Gastrocnemius medialis (tissue), 4 donors: ENCODE data around the gene PLA2G15. TPM values are rescaled to one million over a fixed set of nuclear protein-coding genes. Genes with fewer than 3 reads are reported as not detected.
"Not testable (repeated sequence)": the region's sequence is repeated elsewhere in the genome, so short reads cannot be mapped to it uniquely, and the experiment has no call there.

Experiments
- ATAC-seq, 2 donors: fragments of 150-250 bp; one replicate each; pipeline ENCODE4 v1.9.1; 2016
- DNase-seq, 2 donors: peaks; one replicate each; pipeline ENCODE4 v3.0.0-alpha.2; 2019
- H3K27ac ChIP-seq, 4 donors: fragments of 200-600 bp; sonication (generic); 1 replicate in 1 of 4; 2 replicates in 3 of 4; pipeline ENCODE4 v1.5.1; 2016 to 2018; ENCODE audit warnings: mild to moderate bottlenecking in 2 of 4, moderate library complexity in 1 of 4
- H3K27me3 ChIP-seq, 3 donors: fragments of 200-600 bp; sonication (generic) in 2 of 3; 1 replicate in 1 of 3; 2 replicates in 2 of 3; pipeline versions ENCODE4 v1.5.1 to v1.6.0; 2016 to 2019; ENCODE audit warnings: mild to moderate bottlenecking in 1 of 3, moderate library complexity in 1 of 3
- H3K36me3 ChIP-seq, 2 donors: fragments of 200-600 bp; sonication (generic) in 1 of 2; one replicate each; pipeline ENCODE4 v1.5.1; 2017 to 2018
- H3K4me1 ChIP-seq, 2 donors: fragments of 200-600 bp; sonication (generic) in 1 of 2; one replicate each; pipeline ENCODE4 v1.5.1; 2016 to 2017; ENCODE audit warnings: mild to moderate bottlenecking in 2 of 2
- H3K4me3 ChIP-seq, 4 donors: fragments of 200-600 bp; sonication (generic) in 3 of 4; 1 replicate in 1 of 4; 2 replicates in 3 of 4; pipeline ENCODE4 v1.5.1; 2016 to 2019; ENCODE audit warnings: mild to moderate bottlenecking in 2 of 4
- H3K9me3 ChIP-seq, 3 donors: fragments of 200-600 bp; sonication (generic) in 2 of 3; 1 replicate in 1 of 3; 2 replicates in 2 of 3; pipeline ENCODE4 v1.5.1; 2016 to 2019
- POLR2A ChIP-seq, 2 donors: fragments of 450-650 bp; IDR thresholded peaks; one replicate each; pipeline ENCODE4 v1.6.1; 2017; ENCODE audit warnings: antibody characterized with exemption in 2 of 2, mild to moderate bottlenecking in 2 of 2, moderate library complexity in 2 of 2
- in situ Hi-C, 4 donors: fragments of 200-750 bp; cut with MboI; loops; one replicate each; pipeline versions ENCODE4 v1.15.0 to v1.8.0; 2017; ENCODE audit warnings: low sequenced_read_pairs in 4 of 4
- intact Hi-C: fragments of 100-400 bp; cut with DNase I; formaldehyde crosslinking; loops from one replicate; pipeline ENCODE4 v1.15.1; 2023; ENCODE audit warnings: low total_unique reads
- total RNA-seq, 4 donors: library from RNA; depleted of rRNA; stranded (reverse); fragments of >200 nt; gene quantifications; one replicate each; pipeline versions ENCODE4 v1.1.0 to v1.2.3, GENCODE V29; 2016
- TF ChIP-seq, protein P1 (sequence below), 5 experiments: fragments of 450-650 bp in 3 of 5; fragments of 200-600 bp in 2 of 5; sonication (generic) in 2 of 5; IDR thresholded peaks in 4 of 5; conservative IDR thresholded peaks in 1 of 5; 1 replicate in 4 of 5; 2 replicates in 1 of 5; pipeline ENCODE4 v1.5.1; 2016 to 2019; ENCODE audit warnings: antibody characterized with exemption in 5 of 5, mild to moderate bottlenecking in 3 of 5, moderate library complexity in 3 of 5

PLA2G15 gene
- total RNA-seq, 4 donors from 2014 or later: 67.8 to 91.3 (median 84.8) TPM

DNA sequence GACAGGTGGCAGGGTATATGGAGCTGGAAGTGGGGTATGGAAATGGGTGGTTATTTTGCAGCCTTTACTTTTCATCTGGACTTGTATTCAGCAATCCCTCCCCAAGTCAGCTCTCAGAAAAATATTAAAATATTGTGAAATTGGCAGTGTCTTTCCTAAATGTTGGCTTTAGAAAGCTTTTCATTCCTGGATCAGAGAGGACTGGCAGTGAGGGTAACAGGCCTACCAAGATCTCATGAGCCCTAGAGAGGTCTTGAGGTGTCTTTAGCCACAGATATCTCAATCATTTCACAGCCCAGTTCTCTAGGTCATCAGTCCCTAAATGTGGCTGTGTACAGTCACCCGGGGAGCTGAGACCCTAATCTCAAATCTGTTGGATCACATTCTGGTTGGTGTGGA is 43.1 kb downstream of the PLA2G15 start:
- in situ Hi-C loops: no loop called here

DNA sequence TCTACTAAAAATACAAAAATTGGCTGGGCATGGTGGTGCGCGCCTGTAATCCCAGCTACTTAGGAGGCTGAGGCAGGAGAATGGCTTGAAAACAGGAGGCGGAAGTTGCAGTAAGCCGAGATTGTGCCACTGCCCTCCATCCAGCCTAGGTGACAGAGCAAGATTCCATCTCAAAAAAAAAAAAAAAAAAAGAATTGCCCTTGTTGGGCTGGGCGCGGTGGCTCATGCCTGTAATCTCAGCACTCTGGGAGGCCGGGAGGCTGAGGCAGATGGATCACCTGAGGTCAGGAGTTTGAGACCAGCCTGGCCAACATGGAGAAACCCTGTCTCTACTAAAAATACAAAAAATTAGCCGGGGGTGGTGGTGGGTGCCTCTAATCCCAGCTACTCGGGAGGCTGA is 43.6 kb downstream of the PLA2G15 start:
- DNase-seq, H3K4me3 ChIP-seq, ATAC-seq, in situ Hi-C loops, H3K9me3 ChIP-seq, H3K27me3 ChIP-seq: not testable (repeated sequence)
- peak overlapping the region; percentile 86 to 99 (median 95) for H3K27ac ChIP-seq
- intact Hi-C loops: loop anchor here (1.0 kb wide), 1 partner anchor 22 kb away; the partner anchor contains the start of gene SLC7A6OS
- peaks cover 68 to 72% of the 10 kb centered on the region in 2 donors for H3K4me1 ChIP-seq
- peaks cover 0 to 63% of the 10 kb centered on the region in 2 donors for H3K36me3 ChIP-seq

More for the DNA sequence above, 43.1 kb downstream of the PLA2G15 start:
- peak in 1 of 2 donors; percentile 54 for TF ChIP-seq POLR2A (IDR thresholded peaks at IDR 0.05)
- TF ChIP-seq, protein P1, sequence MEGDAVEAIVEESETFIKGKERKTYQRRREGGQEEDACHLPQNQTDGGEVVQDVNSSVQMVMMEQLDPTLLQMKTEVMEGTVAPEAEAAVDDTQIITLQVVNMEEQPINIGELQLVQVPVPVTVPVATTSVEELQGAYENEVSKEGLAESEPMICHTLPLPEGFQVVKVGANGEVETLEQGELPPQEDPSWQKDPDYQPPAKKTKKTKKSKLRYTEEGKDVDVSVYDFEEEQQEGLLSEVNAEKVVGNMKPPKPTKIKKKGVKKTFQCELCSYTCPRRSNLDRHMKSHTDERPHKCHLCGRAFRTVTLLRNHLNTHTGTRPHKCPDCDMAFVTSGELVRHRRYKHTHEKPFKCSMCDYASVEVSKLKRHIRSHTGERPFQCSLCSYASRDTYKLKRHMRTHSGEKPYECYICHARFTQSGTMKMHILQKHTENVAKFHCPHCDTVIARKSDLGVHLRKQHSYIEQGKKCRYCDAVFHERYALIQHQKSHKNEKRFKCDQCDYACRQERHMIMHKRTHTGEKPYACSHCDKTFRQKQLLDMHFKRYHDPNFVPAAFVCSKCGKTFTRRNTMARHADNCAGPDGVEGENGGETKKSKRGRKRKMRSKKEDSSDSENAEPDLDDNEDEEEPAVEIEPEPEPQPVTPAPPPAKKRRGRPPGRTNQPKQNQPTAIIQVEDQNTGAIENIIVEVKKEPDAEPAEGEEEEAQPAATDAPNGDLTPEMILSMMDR (IDR thresholded peaks at IDR 0.05 in 4 of 5, conservative IDR thresholded peaks at IDR 0.05 in 1 of 5): peak in 1 of 5 experiments; percentile 1
- Histone ChIP-seq H3K4me3 (no peak overlapping the region), H3K27me3 (no peaks in the 10 kb centered on the region), H3K27ac (peak overlapping the region; percentile 86 to 99 (median 95)), H3K36me3 (peaks cover 0 to 58% of the 10 kb centered on the region in 2 donors), H3K4me1 (peaks cover 73 to 76% of the 10 kb centered on the region in 2 donors), H3K9me3 (no peaks in the 10 kb centered on the region)
- ATAC-seq: peak in 1 of 2 donors; percentile 0
- intact Hi-C loops: loop anchor here (1.0 kb wide), 1 partner anchor 22 kb away; the partner anchor contains the start of gene SLC7A6OS
- DNase-seq: no peak

DNA sequence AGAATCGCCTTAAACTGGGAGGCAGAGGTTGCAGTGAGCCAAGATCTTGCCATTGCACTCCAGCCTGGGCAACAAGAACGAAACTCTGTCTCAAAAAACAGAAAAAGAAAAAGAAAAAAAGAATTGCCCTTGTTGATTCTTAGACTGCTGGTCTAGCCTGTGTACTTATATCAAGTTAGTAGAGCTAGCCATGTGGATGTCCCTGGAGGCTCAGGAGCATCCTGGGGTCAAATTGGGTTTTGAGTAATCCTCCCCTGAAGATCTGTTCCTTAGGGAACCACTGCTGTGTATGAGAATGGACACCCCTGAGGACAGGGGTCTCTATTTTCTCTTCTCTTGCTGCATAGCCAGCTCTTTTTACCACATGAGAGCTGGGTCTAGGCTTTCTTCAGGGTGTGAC is 44.0 kb downstream of the PLA2G15 start:
- H3K36me3 ChIP-seq: peaks cover 0 to 67% of the 10 kb centered on the region in 2 donors
- intact Hi-C loops: no loop called here
- peaks cover 66 to 69% of the 10 kb centered on the region in 2 donors for H3K4me1 ChIP-seq
- DNase-seq: no peak
- TF ChIP-seq, protein P1 (IDR thresholded peaks at IDR 0.05 in 4 of 5, conservative IDR thresholded peaks at IDR 0.05 in 1 of 5): no peak
- TF ChIP-seq POLR2A (IDR thresholded peaks at IDR 0.05): no peak
- H3K9me3 ChIP-seq: no peaks in the 10 kb centered on the region
- H3K4me3 ChIP-seq: no peak overlapping the region
- peak overlapping the region; percentile 86 to 99 (median 95) for H3K27ac ChIP-seq
- no peak for ATAC-seq
- no peaks in the 10 kb centered on the region for H3K27me3 ChIP-seq
- in situ Hi-C loops: no loop called here

DNA sequence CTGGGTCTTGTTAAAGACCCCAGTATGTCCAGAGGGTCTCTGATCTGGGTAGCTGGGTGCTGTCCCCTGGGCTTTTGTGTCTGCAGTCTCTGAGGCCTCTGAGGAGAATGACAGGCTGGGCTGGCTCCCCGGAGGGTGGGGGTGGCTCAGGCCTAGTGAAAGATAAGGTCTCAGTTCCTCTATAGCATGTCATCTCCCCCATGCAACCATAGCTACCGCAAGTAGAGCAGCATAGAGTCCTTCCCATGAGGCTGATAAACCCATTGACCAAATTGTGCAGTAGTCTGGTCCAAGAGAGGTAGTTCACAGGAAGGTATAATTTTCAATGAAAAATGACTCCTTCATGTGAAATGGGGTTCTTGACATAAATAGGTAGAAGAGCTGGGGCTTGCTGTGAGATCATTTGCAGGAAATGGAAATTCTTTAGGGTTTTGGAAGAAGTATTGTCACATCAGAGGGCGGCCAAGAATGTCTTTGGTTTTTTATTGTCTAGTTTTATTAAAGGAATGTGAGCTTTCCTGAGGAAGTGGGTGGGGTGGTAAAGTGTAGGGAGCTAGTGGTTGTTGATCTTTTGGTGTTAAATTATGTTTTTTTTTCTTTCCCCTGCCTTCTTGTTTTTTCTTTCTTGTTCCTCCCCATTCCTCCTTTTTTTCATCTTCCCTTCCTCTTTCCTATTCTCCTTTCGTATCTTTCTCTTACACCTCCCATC is 44.6 kb downstream of the PLA2G15 start:
- DNase-seq (no peak), ATAC-seq (no peak)
- Histone ChIP-seq H3K27ac (peak overlapping the region; percentile 86 to 99 (median 95)), H3K27me3 (no peaks in the 10 kb centered on the region), H3K4me1 (peaks cover 61 to 63% of the 10 kb centered on the region in 2 donors), H3K9me3 (no peaks in the 10 kb centered on the region), H3K36me3 (peaks cover 0 to 73% of the 10 kb centered on the region in 2 donors), H3K4me3 (no peak overlapping the region)
- intact Hi-C loops (no loop called here), in situ Hi-C loops (no loop called here)
- TF ChIP-seq POLR2A (IDR thresholded peaks at IDR 0.05): no peak
- TF ChIP-seq, protein P1 (IDR thresholded peaks at IDR 0.05 in 4 of 5, conservative IDR thresholded peaks at IDR 0.05 in 1 of 5): no peak

DNA sequence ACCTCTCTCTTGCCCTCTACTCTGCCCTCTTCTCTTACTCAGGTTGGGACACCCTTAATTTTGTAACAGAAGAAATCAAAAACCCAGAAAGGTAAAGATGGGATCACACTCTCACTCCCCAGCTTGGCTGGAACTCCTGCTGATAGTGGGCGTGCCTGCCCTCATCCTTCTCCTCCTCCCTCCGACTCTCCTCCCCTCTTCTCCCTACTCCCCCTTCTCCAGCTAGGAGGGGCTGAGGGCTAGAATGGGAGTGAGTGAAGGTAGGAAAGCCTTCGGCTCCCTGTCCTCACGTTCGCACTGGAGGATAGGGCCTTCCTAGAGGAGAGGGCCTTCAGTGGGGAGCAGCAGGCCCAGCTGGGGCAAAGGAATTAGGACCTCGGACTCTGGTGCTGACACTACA is 45.3 kb downstream of the PLA2G15 start:
- Histone ChIP-seq H3K4me1 (peaks cover 54 to 57% of the 10 kb centered on the region in 2 donors), H3K36me3 (peaks cover 0 to 80% of the 10 kb centered on the region in 2 donors), H3K4me3 (no peak overlapping the region), H3K9me3 (no peaks in the 10 kb centered on the region), H3K27ac (peak overlapping the region; percentile 86 to 99 (median 95)), H3K27me3 (no peaks in the 10 kb centered on the region)
- in situ Hi-C loops (no loop called here), intact Hi-C loops (no loop called here)
- no peak for ATAC-seq
- DNase-seq: no peak
- TF ChIP-seq POLR2A (IDR thresholded peaks at IDR 0.05): no peak
- TF ChIP-seq, protein P1 (IDR thresholded peaks at IDR 0.05 in 4 of 5, conservative IDR thresholded peaks at IDR 0.05 in 1 of 5): no peak
